Activated CD4-positive, alpha-beta memory T cell treated with anti-CD3 and anti-CD28 coated beads, Interleukin-2, amount 10 ng/mL, durations not matched to agents 7 days and 5 days (primary cell): ENCODE results near the gene NCLN. TPM values are rescaled to one million over a fixed set of nuclear protein-coding genes. Genes with fewer than 3 reads are reported as not detected.
"Not testable (repeated sequence)": the region's sequence is repeated elsewhere in the genome, so short reads cannot be mapped to it uniquely, and the experiment has no call there.

Source experiments
- CTCF ChIA-PET: fragments of 350-600 bp; sonication (Branson Sonifier 250); formaldehyde crosslinking; loops from one replicate; lab custom pipeline; 2021; ENCODE audit warnings: antibody characterized with exemption, inconsistent platforms; lab: Charles Lee
- POLR2A ChIA-PET: fragments of 350-600 bp; sonication (Branson Sonifier 250); formaldehyde crosslinking; loops from one replicate; lab custom pipeline; 2021; ENCODE audit warnings: antibody characterized with exemption; lab: Charles Lee
- DNase-seq: peaks from one replicate; pipeline ENCODE4 v3.0.0-alpha.2; 2020
- H3K27ac Mint-ChIP-seq: one replicate; pipeline ENCODE4 v1.8.0; 2021; ENCODE audit warnings: mild to moderate bottlenecking, mixed read lengths
- H3K27me3 Mint-ChIP-seq: one replicate; pipeline ENCODE4 v1.8.0; 2021; ENCODE audit warnings: mixed read lengths
- H3K36me3 Mint-ChIP-seq: one replicate; pipeline ENCODE4 v1.8.0; 2021; ENCODE audit warnings: low read depth, mixed read lengths
- H3K4me1 Mint-ChIP-seq: one replicate; pipeline ENCODE4 v1.8.0; 2021; ENCODE audit warnings: mixed read lengths
- H3K4me3 Mint-ChIP-seq: one replicate; pipeline ENCODE4 v1.8.0; 2021; ENCODE audit warnings: mild to moderate bottlenecking, mixed read lengths
- H3K9me3 Mint-ChIP-seq: one replicate; pipeline ENCODE4 v1.8.0; 2021; ENCODE audit warnings: mixed read lengths
- total RNA-seq, 2 experiments: library from RNA; stranded (reverse); gene quantifications; one replicate each; pipeline ENCODE4 v1.2.3, GENCODE V29; 2021

The NCLN gene
- total RNA-seq, 2 experiments from 2014 or later = 49.6 to 52.0 TPM

GRCh38 chr19:3229888-3230496 lies 44.3 kb downstream of the NCLN start:
- H3K9me3 Mint-ChIP-seq = no peaks in the 10 kb centered on the region
- H3K4me1 Mint-ChIP-seq = no peaks in the 10 kb centered on the region
- H3K36me3 Mint-ChIP-seq = no peaks in the 10 kb centered on the region
- DNase-seq = no peak
- peaks cover 24% of the 10 kb centered on the region for H3K27me3 Mint-ChIP-seq
- H3K4me3 Mint-ChIP-seq = no peak overlapping the region
- CTCF ChIA-PET = interaction anchor here (2.2 kb wide), 1 partner anchor 46 kb away, joined by 8 read pairs; no protein-coding TSS in a partner anchor
- no peak overlapping the region for H3K27ac Mint-ChIP-seq
- POLR2A ChIA-PET = no interaction called here

GRCh38 chr19:3231288-3231687 lies 45.6 kb downstream of the NCLN start:
- Mint-ChIP-seq H3K4me1 (no peaks in the 10 kb centered on the region), H3K36me3 (no peaks in the 10 kb centered on the region), H3K27me3 (peaks cover 20% of the 10 kb centered on the region), H3K27ac (no peak overlapping the region), H3K4me3 (no peak overlapping the region), H3K9me3 (no peaks in the 10 kb centered on the region)
- POLR2A ChIA-PET = no interaction called here
- no peak for DNase-seq
- CTCF ChIA-PET = interaction anchor here (2.2 kb wide), 1 partner anchor 44 kb away, joined by 8 read pairs; no protein-coding TSS in a partner anchor

- Mint-ChIP-seq H3K9me3 (no peaks in the 10 kb centered on the region), H3K4me1 (no peaks in the 10 kb centered on the region), H3K4me3 (no peak overlapping the region), H3K36me3 (no peaks in the 10 kb centered on the region), H3K27ac (no peak overlapping the region), H3K27me3 (peaks cover 8% of the 10 kb centered on the region)
- no peak for DNase-seq
- CTCF ChIA-PET = no interaction called here
- POLR2A ChIA-PET = no interaction called here
Observed at GRCh38 chr19:3233116-3233515, 47.4 kb downstream of the NCLN start.

- Mint-ChIP-seq H3K4me1 (no peaks in the 10 kb centered on the region), H3K27me3 (peaks cover 7% of the 10 kb centered on the region), H3K9me3 (no peaks in the 10 kb centered on the region), H3K4me3 (no peak overlapping the region), H3K27ac (no peak overlapping the region), H3K36me3 (no peaks in the 10 kb centered on the region)
- ChIA-PET CTCF (no interaction called here), POLR2A (no interaction called here)
- no peak for DNase-seq
Observed at GRCh38 chr19:3233831-3234230, 48.1 kb downstream of the NCLN start.

- CTCF ChIA-PET = no interaction called here
- peak; percentile 32 for DNase-seq
- POLR2A ChIA-PET = no interaction called here
Observed at GRCh38 chr19:3234800-3235199, 49.1 kb downstream of the NCLN start.

GRCh38 chr19:3235604-3236003 lies 49.9 kb downstream of the NCLN start:
- H3K9me3 Mint-ChIP-seq, H3K36me3 Mint-ChIP-seq, DNase-seq, H3K27ac Mint-ChIP-seq, CTCF ChIA-PET, H3K27me3 Mint-ChIP-seq, POLR2A ChIA-PET, H3K4me1 Mint-ChIP-seq, H3K4me3 Mint-ChIP-seq: not testable (repeated sequence)

More at GRCh38 chr19:3234800-3235199, 49.1 kb downstream of the NCLN start:
- H3K36me3 Mint-ChIP-seq = no peaks in the 10 kb centered on the region
- no peaks in the 10 kb centered on the region for H3K27me3 Mint-ChIP-seq
- H3K4me1 Mint-ChIP-seq = no peaks in the 10 kb centered on the region
- H3K9me3 Mint-ChIP-seq = no peaks in the 10 kb centered on the region
- H3K27ac Mint-ChIP-seq = no peak overlapping the region
- H3K4me3 Mint-ChIP-seq = no peak overlapping the region

- CTCF ChIA-PET = no interaction called here
- no peak overlapping the region for H3K27ac Mint-ChIP-seq
- H3K9me3 Mint-ChIP-seq = no peaks in the 10 kb centered on the region
Observed at GRCh38 chr19:3236272-3236671, 50.5 kb downstream of the NCLN start.

GRCh38 chr19:3238066-3238561 lies 52.4 kb downstream of the NCLN start:
- H3K4me1 Mint-ChIP-seq = no peaks in the 10 kb centered on the region
- CTCF ChIA-PET = no interaction called here

More at GRCh38 chr19:3236272-3236671, 50.5 kb downstream of the NCLN start:
- Mint-ChIP-seq H3K36me3 (no peaks in the 10 kb centered on the region), H3K27me3 (no peaks in the 10 kb centered on the region), H3K4me1 (no peaks in the 10 kb centered on the region), H3K4me3 (no peak overlapping the region)
- DNase-seq = no peak
- POLR2A ChIA-PET = no interaction called here

GRCh38 chr19:3239367-3239766 lies 53.6 kb downstream of the NCLN start:
- no peaks in the 10 kb centered on the region for H3K36me3 Mint-ChIP-seq
- no peak overlapping the region for H3K4me3 Mint-ChIP-seq
- no peak for DNase-seq
- H3K4me1 Mint-ChIP-seq = no peaks in the 10 kb centered on the region
- no peak overlapping the region for H3K27ac Mint-ChIP-seq
- H3K27me3 Mint-ChIP-seq = no peaks in the 10 kb centered on the region
- ChIA-PET CTCF (interaction anchor here (1.2 kb wide), 1 partner anchor 136 kb away, joined by 3 read pairs; no protein-coding TSS in a partner anchor), POLR2A (no interaction called here)
- no peaks in the 10 kb centered on the region for H3K9me3 Mint-ChIP-seq

More at GRCh38 chr19:3238066-3238561, 52.4 kb downstream of the NCLN start:
- POLR2A ChIA-PET = no interaction called here
- DNase-seq = no peak
- Mint-ChIP-seq H3K27me3 (no peaks in the 10 kb centered on the region), H3K27ac (no peak overlapping the region), H3K9me3 (no peaks in the 10 kb centered on the region), H3K4me3 (no peak overlapping the region), H3K36me3 (no peaks in the 10 kb centered on the region)

GRCh38 chr19:3243819-3244700 lies 58.3 kb downstream of the NCLN start:
- Mint-ChIP-seq H3K36me3 (no peaks in the 10 kb centered on the region), H3K4me1 (no peaks in the 10 kb centered on the region), H3K4me3 (no peak overlapping the region), H3K9me3 (no peaks in the 10 kb centered on the region), H3K27me3 (no peaks in the 10 kb centered on the region), H3K27ac (no peak overlapping the region)
- CTCF ChIA-PET = no interaction called here
- DNase-seq = peak; percentile 60
- POLR2A ChIA-PET = no interaction called here

GRCh38 chr19:3245050-3245449 lies 59.3 kb downstream of the NCLN start:
- H3K4me3 Mint-ChIP-seq = no peak overlapping the region
- no peaks in the 10 kb centered on the region for H3K36me3 Mint-ChIP-seq
- H3K4me1 Mint-ChIP-seq = no peaks in the 10 kb centered on the region
- no peak for DNase-seq
- no peak overlapping the region for H3K27ac Mint-ChIP-seq
- H3K9me3 Mint-ChIP-seq = no peaks in the 10 kb centered on the region
- ChIA-PET CTCF (no interaction called here), POLR2A (interaction anchor here (0.7 kb wide), 1 partner anchor 258 kb away, joined by 3 read pairs; no protein-coding TSS in a partner anchor)
- H3K27me3 Mint-ChIP-seq = no peaks in the 10 kb centered on the region

- CTCF ChIA-PET = no interaction called here
- no peaks in the 10 kb centered on the region for H3K36me3 Mint-ChIP-seq
- POLR2A ChIA-PET = no interaction called here
- H3K4me1 Mint-ChIP-seq = no peaks in the 10 kb centered on the region
- peaks cover 6% of the 10 kb centered on the region for H3K9me3 Mint-ChIP-seq
- DNase-seq = no peak
- H3K27ac Mint-ChIP-seq = no peak overlapping the region
- H3K27me3 Mint-ChIP-seq = no peaks in the 10 kb centered on the region
- H3K4me3 Mint-ChIP-seq = no peak overlapping the region
Observed at GRCh38 chr19:3248728-3249326, 63.1 kb downstream of the NCLN start.

- H3K9me3 Mint-ChIP-seq = peaks cover 10% of the 10 kb centered on the region
- H3K4me1 Mint-ChIP-seq = no peaks in the 10 kb centered on the region
- no peaks in the 10 kb centered on the region for H3K27me3 Mint-ChIP-seq
- POLR2A ChIA-PET = no interaction called here
- H3K36me3 Mint-ChIP-seq = no peaks in the 10 kb centered on the region
- H3K27ac Mint-ChIP-seq = no peak overlapping the region
- no peak for DNase-seq
- no peak overlapping the region for H3K4me3 Mint-ChIP-seq
- CTCF ChIA-PET = no interaction called here
Observed at GRCh38 chr19:3249408-3249807, 63.7 kb downstream of the NCLN start.
